Stimulated activated naive CD8-positive, alpha-beta T cell treated with anti-CD3 and anti-CD28 coated beads, Interleukin-15, Interleukin-2, amounts not matched to agents 100 ng/mL and 50 ng/mL, for 24 hours (primary cell): ENCODE measurements around the gene ABCA2.

Source experiments
- H3K27ac Mint-ChIP-seq: one replicate; pipeline ENCODE4 v1.8.0; 2021; ENCODE audit warnings: mild to moderate bottlenecking, mixed read lengths
- H3K27me3 Mint-ChIP-seq: one replicate; pipeline ENCODE4 v1.8.0; 2021; ENCODE audit warnings: mixed read lengths
- H3K36me3 Mint-ChIP-seq: one replicate; pipeline ENCODE4 v1.8.0; 2021; ENCODE audit warnings: low read depth, mixed read lengths
- H3K4me1 Mint-ChIP-seq: one replicate; pipeline ENCODE4 v1.8.0; 2021; ENCODE audit warnings: low read depth, mixed read lengths
- H3K4me3 Mint-ChIP-seq: one replicate; pipeline ENCODE4 v1.8.0; 2021; ENCODE audit warnings: mild to moderate bottlenecking, mixed read lengths
- H3K9me3 Mint-ChIP-seq: one replicate; pipeline ENCODE4 v1.8.0; 2021; ENCODE audit warnings: mixed read lengths

Gene ABCA2

GRCh38 chr9:136960938-136961275 lies 67.1 kb downstream of the ABCA2 start:
- Mint-ChIP-seq H3K4me1 (peaks cover 26% of the 10 kb centered on the region), H3K27me3 (no peaks in the 10 kb centered on the region), H3K9me3 (peaks cover 8% of the 10 kb centered on the region), H3K27ac (no peak overlapping the region), H3K36me3 (no peaks in the 10 kb centered on the region), H3K4me3 (no peak overlapping the region)

DNA sequence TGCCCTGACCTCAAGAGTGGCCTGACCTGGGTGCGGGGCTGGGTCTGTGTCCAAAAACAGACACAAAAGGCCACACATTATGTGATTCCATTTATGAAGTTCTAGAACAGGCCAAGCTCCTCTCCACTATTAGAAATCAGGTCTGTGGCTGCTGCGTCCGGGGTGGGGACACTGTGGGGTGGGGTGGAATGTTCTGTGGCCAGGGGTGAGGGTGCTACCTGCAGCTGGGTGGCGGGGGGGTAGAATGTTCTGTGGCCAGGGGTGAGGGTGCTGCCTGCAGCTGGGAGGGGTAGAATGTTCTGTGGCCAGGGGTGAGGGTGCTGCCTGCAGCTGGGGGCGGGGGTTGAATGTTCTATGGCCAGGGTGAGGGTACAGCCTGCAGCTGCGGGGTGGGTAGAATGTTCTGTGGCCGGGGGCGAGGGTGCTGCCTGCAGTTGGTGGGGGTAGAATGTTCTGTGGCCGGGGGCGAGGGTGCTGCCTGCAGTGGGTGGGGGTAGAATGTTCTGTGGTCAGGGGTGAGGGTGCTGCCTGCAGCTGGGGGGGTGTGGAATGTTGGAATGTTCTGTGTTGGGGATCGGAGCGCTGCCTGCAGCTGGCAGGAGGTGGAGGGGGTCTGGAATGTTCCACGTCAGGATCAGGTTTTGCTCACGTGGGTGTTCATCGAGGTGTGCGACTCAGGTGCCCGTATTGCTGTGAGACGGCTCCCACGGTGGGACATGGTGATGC lies 67.7 kb downstream of the ABCA2 start:
- Mint-ChIP-seq H3K27ac (no peak overlapping the region), H3K36me3 (no peaks in the 10 kb centered on the region), H3K4me3 (no peak overlapping the region), H3K27me3 (no peaks in the 10 kb centered on the region), H3K9me3 (peaks cover 8% of the 10 kb centered on the region), H3K4me1 (peaks cover 21% of the 10 kb centered on the region)

- H3K27ac Mint-ChIP-seq, result no peak overlapping the region
- H3K9me3 Mint-ChIP-seq, result peaks cover 8% of the 10 kb centered on the region
- H3K4me3 Mint-ChIP-seq, result no peak overlapping the region
Observed at GRCh38 chr9:136958898-136959850, 68.9 kb downstream of the ABCA2 start.

GRCh38 chr9:136958473-136958872 lies 69.6 kb downstream of the ABCA2 start:
- Mint-ChIP-seq H3K9me3 (peaks cover 8% of the 10 kb centered on the region), H3K36me3 (no peaks in the 10 kb centered on the region), H3K4me1 (peaks cover 13% of the 10 kb centered on the region), H3K27me3 (no peaks in the 10 kb centered on the region), H3K27ac (no peak overlapping the region), H3K4me3 (no peak overlapping the region)

More at GRCh38 chr9:136958898-136959850, 68.9 kb downstream of the ABCA2 start:
- Mint-ChIP-seq H3K4me1 (peaks cover 13% of the 10 kb centered on the region), H3K27me3 (no peaks in the 10 kb centered on the region), H3K36me3 (no peaks in the 10 kb centered on the region)

- Mint-ChIP-seq H3K27me3 (no peaks in the 10 kb centered on the region), H3K9me3 (peaks cover 8% of the 10 kb centered on the region), H3K4me3 (no peak overlapping the region), H3K36me3 (no peaks in the 10 kb centered on the region), H3K4me1 (peaks cover 9% of the 10 kb centered on the region), H3K27ac (no peak overlapping the region)
Observed at GRCh38 chr9:136957901-136958300, 70.1 kb downstream of the ABCA2 start.

DNA sequence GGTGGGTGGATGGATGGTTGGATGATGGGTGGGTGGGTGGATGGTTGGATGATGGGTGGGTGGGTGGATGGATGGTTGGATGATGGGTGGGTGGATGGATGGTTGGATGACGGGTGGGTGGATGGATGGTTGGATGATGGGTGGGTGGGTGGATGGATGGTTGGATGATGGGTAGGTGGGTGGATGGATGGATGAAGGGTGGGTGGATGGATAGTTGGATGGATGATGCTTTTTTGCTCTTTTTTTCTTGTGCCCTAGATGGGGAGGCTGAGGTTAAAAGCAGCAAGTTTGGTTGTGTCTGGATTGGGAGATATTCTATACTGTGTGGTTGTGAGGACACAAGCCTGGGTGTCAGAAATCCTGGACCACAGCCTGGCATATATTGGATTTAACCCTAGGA lies 70.6 kb downstream of the ABCA2 start:
- peaks cover 8% of the 10 kb centered on the region for H3K9me3 Mint-ChIP-seq
- no peaks in the 10 kb centered on the region for H3K36me3 Mint-ChIP-seq
- H3K27ac Mint-ChIP-seq, result no peak overlapping the region
- no peaks in the 10 kb centered on the region for H3K27me3 Mint-ChIP-seq
- H3K4me1 Mint-ChIP-seq, result peaks cover 7% of the 10 kb centered on the region
- H3K4me3 Mint-ChIP-seq, result no peak overlapping the region
